Activated T-cell treated with anti-CD3 and anti-CD28 coated beads, Interleukin-2, amount 50 U/mL, for 1 hour (primary cell): ENCODE data around the gene DTD1.

Source experiments
- DNase-seq: peaks from one replicate; pipeline ENCODE4 v3.0.0-alpha.2; 2020

DTD1 gene

GRCh38 chr20:18805881-18806280 is 218.0 kb downstream of the DTD1 start:
- no peak for DNase-seq

GRCh38 chr20:18808712-18809111 is 220.9 kb downstream of the DTD1 start:
- no peak for DNase-seq

- no peak for DNase-seq
Observed at GRCh38 chr20:18811186-18811585, 223.3 kb downstream of the DTD1 start.

GRCh38 chr20:18811904-18812303 is 224.1 kb downstream of the DTD1 start:
- no peak for DNase-seq

GRCh38 chr20:18813483-18813882 is 225.6 kb downstream of the DTD1 start, which contains the start of gene SCP2D1:
Gene SCP2D1, plus strand, starts transcription at chr20:18813783. Its CDS starts 33 bp downstream, at chr20:18813816.
- no peak for DNase-seq

- no peak for DNase-seq
Observed at GRCh38 chr20:18815194-18815942, 227.5 kb downstream of the DTD1 start.
